OCI-LY1 (cell line): Measurements from ENCODE around the gene CDKN3.

Source experiments
- H2AFZ ChIP-seq: fragments of 200-600 bp; sonication (generic), shearing (Covaris generic); 2 replicates; pipeline ENCODE4 v1.6.0; 2014; ENCODE audit warnings: antibody characterized with exemption, mild to moderate bottlenecking, low read length
- H3F3A ChIP-seq: fragments of 200-600 bp; sonication (generic), shearing (Covaris generic); 2 replicates; pipeline ENCODE4 v1.6.0; 2014; ENCODE audit warnings: mild to moderate bottlenecking, antibody characterized with exemption, low read length, moderate library complexity; ENCODE audit not compliant: insufficient read depth
- H3K27ac ChIP-seq: fragments of 200-600 bp; sonication (generic); 2 replicates; pipeline ENCODE4 v1.5.1; 2014; ENCODE audit warnings: low read length, mixed run types, mild to moderate bottlenecking, low read depth; ENCODE audit not compliant: poor library complexity, severe bottlenecking
- H3K27me3 ChIP-seq: fragments of 200-600 bp; sonication (generic); 2 replicates; pipeline ENCODE4 v1.6.0; 2014; ENCODE audit warnings: antibody characterized with exemption, mild to moderate bottlenecking, low read length, moderate library complexity; ENCODE audit not compliant: insufficient read depth
- H3K36me3 ChIP-seq: fragments of 200-600 bp; sonication (generic); 2 replicates; pipeline ENCODE4 v1.6.1; 2014; ENCODE audit warnings: mild to moderate bottlenecking, antibody characterized with exemption, low read length, moderate library complexity, mixed read lengths; ENCODE audit not compliant: insufficient read depth
- H3K4me1 ChIP-seq: fragments of 200-600 bp; sonication (generic); 2 replicates; pipeline ENCODE4 v1.5.1; 2014; ENCODE audit warnings: mild to moderate bottlenecking, low read length, moderate library complexity; ENCODE audit not compliant: insufficient read depth, severe bottlenecking
- H3K4me2 ChIP-seq: fragments of 200-600 bp; sonication (generic), shearing (Covaris generic); 2 replicates; pipeline ENCODE4 v1.6.1; 2014; ENCODE audit warnings: low read length
- H3K4me3 ChIP-seq: fragments of 200-600 bp; sonication (generic); 2 replicates; pipeline ENCODE4 v1.5.1; 2014; ENCODE audit warnings: low read length, low read depth, mild to moderate bottlenecking, mixed read lengths; ENCODE audit not compliant: poor library complexity, severe bottlenecking
- H3K79me2 ChIP-seq: fragments of 200-600 bp; shearing (Covaris generic); 2 replicates; pipeline ENCODE4 v1.6.1; 2016; ENCODE audit warnings: mixed run types, low read length, mixed read lengths; ENCODE audit not compliant: insufficient read depth
- H3K9ac ChIP-seq: fragments of 200-600 bp; sonication (generic), shearing (Covaris generic); 2 replicates; pipeline ENCODE4 v1.6.1; 2014; ENCODE audit warnings: mild to moderate bottlenecking, low read length, mixed read lengths
- H3K9me2 ChIP-seq: fragments of 200-600 bp; sonication (generic), shearing (Covaris generic); 2 replicates; pipeline ENCODE4 v1.6.1; 2014; ENCODE audit warnings: low read depth, mild to moderate bottlenecking, low read length, mixed read lengths
- H3K9me3 ChIP-seq: fragments of 200-600 bp; shearing (Covaris generic); 2 replicates; pipeline ENCODE4 v1.6.1; 2014; ENCODE audit warnings: low read length, mixed read lengths
- H4K20me1 ChIP-seq: fragments of 200-600 bp; sonication (generic), shearing (Covaris generic); 2 replicates; pipeline ENCODE4 v1.6.0; 2016; ENCODE audit warnings: mild to moderate bottlenecking, low read length; ENCODE audit not compliant: insufficient read depth
- EZH2 ChIP-seq: fragments of 200-600 bp; sonication (generic), shearing (Covaris generic); IDR thresholded peaks from 2 replicates; pipeline ENCODE4 v1.8.0; 2017; ENCODE audit warnings: borderline replicate concordance, mixed run types, mild to moderate bottlenecking, antibody characterized with exemption, low read length, moderate library complexity, mixed read lengths
- TF ChIP-seq, protein P1 (sequence below): fragments of 200-600 bp; sonication (generic), shearing (Covaris generic); IDR thresholded peaks from 2 replicates; pipeline ENCODE4 v1.5.1; 2017; ENCODE audit warnings: mild to moderate bottlenecking, antibody characterized with exemption, low read length, moderate library complexity, mixed read lengths

The CDKN3 gene

DNA sequence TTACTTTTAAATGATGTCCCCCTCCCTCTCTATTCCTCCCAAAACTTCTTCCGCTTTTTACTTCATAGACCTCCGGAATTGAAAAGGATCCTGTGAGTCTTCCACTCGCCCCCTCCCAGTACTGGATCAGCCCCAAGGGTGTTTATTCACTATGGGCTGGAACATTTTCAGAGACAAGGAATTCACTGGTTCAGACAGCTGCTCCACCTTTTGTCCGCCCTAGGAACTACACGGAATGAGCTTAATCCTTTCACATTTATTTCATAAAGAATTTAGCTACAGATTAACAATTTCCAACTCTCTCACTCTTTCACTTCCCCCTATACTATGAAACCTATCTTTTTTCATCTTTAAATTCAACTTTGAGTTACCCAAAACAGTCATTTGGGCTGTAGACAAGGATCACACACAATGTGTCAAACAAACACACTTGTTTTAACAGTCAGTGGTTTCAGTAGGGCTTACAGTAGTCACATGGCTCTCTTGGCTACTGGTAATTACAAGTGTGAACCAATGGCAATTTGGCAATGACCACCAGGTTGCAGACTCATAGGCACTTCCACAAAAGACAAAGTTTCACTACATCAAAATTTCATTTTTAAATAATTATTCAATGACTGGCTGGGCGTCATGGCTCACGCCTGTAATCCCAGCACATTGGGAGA, 23.8 kb downstream of the CDKN3 start:
- no peak overlapping the region for H3K9ac ChIP-seq
- no peak overlapping the region for H3K4me3 ChIP-seq
- TF ChIP-seq EZH2 = no peak
- TF ChIP-seq, protein P1, sequence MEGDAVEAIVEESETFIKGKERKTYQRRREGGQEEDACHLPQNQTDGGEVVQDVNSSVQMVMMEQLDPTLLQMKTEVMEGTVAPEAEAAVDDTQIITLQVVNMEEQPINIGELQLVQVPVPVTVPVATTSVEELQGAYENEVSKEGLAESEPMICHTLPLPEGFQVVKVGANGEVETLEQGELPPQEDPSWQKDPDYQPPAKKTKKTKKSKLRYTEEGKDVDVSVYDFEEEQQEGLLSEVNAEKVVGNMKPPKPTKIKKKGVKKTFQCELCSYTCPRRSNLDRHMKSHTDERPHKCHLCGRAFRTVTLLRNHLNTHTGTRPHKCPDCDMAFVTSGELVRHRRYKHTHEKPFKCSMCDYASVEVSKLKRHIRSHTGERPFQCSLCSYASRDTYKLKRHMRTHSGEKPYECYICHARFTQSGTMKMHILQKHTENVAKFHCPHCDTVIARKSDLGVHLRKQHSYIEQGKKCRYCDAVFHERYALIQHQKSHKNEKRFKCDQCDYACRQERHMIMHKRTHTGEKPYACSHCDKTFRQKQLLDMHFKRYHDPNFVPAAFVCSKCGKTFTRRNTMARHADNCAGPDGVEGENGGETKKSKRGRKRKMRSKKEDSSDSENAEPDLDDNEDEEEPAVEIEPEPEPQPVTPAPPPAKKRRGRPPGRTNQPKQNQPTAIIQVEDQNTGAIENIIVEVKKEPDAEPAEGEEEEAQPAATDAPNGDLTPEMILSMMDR = peak; percentile 51
- H3K9me3 ChIP-seq = no peaks in the 10 kb centered on the region
- no peaks in the 10 kb centered on the region for H3K4me1 ChIP-seq
- no peaks in the 10 kb centered on the region for H3K27me3 ChIP-seq
- no peak overlapping the region for H3K4me2 ChIP-seq
- no peak overlapping the region for H2AFZ ChIP-seq
- no peaks in the 10 kb centered on the region for H3K79me2 ChIP-seq
- no peak overlapping the region for H3K27ac ChIP-seq
- no peaks in the 10 kb centered on the region; the same call in 1 of the 2 replicates for H4K20me1 ChIP-seq
- H3K36me3 ChIP-seq = peaks cover 69% of the 10 kb centered on the region
- H3K9me2 ChIP-seq = no peaks in the 10 kb centered on the region
- H3F3A ChIP-seq = no peaks in the 10 kb centered on the region; the same call in 1 of the 2 replicates

DNA sequence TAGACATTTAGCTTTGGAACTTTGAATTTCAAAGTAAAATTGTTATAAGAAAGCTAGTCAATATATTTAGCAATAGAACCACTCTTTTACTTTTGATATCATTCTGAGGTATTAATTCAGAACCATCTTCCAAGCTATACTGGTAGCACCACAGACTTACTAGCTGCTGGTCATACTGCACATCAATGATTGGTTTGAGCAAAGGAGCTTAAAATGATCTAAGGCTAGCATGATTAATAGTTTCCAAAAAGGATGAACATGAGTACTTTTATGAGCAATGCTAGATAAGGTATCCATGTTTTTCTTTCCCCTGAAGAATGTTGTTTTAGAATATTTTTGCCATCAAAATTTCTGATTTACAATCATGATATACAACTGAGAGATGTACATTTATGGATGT, 27.2 kb downstream of the CDKN3 start:
- Histone ChIP-seq H3K4me3 (no peak overlapping the region), H3K79me2 (no peaks in the 10 kb centered on the region; the same call in 1 of the 2 replicates), H3K4me1 (no peaks in the 10 kb centered on the region), H4K20me1 (no peaks in the 10 kb centered on the region; the same call in 1 of the 2 replicates), H3K4me2 (no peak overlapping the region), H3K9me2 (no peaks in the 10 kb centered on the region), H3K9ac (no peak overlapping the region), H3K36me3 (peaks cover 73% of the 10 kb centered on the region), H2AFZ (no peak overlapping the region), H3K27ac (no peak overlapping the region), H3K9me3 (no peaks in the 10 kb centered on the region), H3K27me3 (no peaks in the 10 kb centered on the region), H3F3A (no peaks in the 10 kb centered on the region; the same call in 1 of the 2 replicates)
- TF ChIP-seq, protein P1 = no peak
- TF ChIP-seq EZH2 = no peak

DNA sequence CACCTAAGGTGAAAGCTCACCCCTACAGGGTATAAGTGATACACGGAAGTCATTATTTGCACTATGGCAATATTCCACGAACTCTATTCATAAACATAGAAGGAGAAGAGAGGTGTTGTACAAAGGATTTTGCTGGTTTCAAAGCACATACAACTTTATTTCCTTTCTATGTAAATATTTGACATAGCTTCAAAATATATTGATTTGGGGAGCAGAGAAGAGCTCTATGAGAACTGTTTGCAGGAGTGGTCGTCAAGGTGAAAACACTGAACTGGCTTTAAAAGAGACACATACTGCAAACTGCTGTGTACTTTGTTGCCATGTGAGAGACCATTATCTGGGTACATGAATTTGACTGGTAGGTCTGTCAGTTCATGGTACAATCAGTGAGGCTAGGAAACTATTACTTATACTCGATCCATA, 27.7 kb downstream of the CDKN3 start:
- Histone ChIP-seq H3K36me3 (peaks cover 72% of the 10 kb centered on the region), H2AFZ (no peak overlapping the region), H3K9me3 (no peaks in the 10 kb centered on the region), H3F3A (no peaks in the 10 kb centered on the region; the same call in 1 of the 2 replicates), H3K27ac (no peak overlapping the region), H3K9me2 (no peaks in the 10 kb centered on the region), H3K4me1 (no peaks in the 10 kb centered on the region), H3K4me2 (no peak overlapping the region), H3K9ac (no peak overlapping the region), H3K27me3 (no peaks in the 10 kb centered on the region), H3K79me2 (no peaks in the 10 kb centered on the region; the same call in 1 of the 2 replicates), H4K20me1 (no peaks in the 10 kb centered on the region; the same call in 1 of the 2 replicates), H3K4me3 (no peak overlapping the region)
- TF ChIP-seq, protein P1 = no peak
- no peak for TF ChIP-seq EZH2
